Effector memory CD4-positive, alpha-beta T cell (primary cell): ENCODE data around the gene TNFRSF12A.
A peak's percentile ranks its signal among the peaks of the same experiment; 100 is the strongest.

Experiments
- DNase-seq, 3 donors: peaks; one replicate each; pipeline ENCODE4 v3.0.0-alpha.2; 2020
- H3K27ac ChIP-seq: 2 replicates; pipeline ENCODE4 v1.7.0; 2013; ENCODE audit warnings: mild to moderate bottlenecking, low read length, moderate library complexity; ENCODE audit not compliant: insufficient read depth, poor library complexity, severe bottlenecking
- H3K27me3 ChIP-seq: replicated peaks from 2 replicates; pipeline ENCODE4 v1.7.0; 2013; ENCODE audit warnings: mild to moderate bottlenecking, low read length; ENCODE audit not compliant: insufficient read depth, control insufficient read depth, poor library complexity, severe bottlenecking
- H3K36me3 ChIP-seq: 2 replicates; pipeline ENCODE4 v1.7.0; 2013; ENCODE audit warnings: mild to moderate bottlenecking, low read length, moderate library complexity; ENCODE audit not compliant: control insufficient read depth, insufficient read depth
- H3K4me1 ChIP-seq: 2 replicates; pipeline ENCODE4 v1.7.0; 2013; ENCODE audit warnings: low read length, mild to moderate bottlenecking; ENCODE audit not compliant: control insufficient read depth, insufficient read depth, poor library complexity, severe bottlenecking
- H3K4me3 ChIP-seq: 2 replicates; pipeline ENCODE4 v1.7.0; 2013; ENCODE audit warnings: low read length, low read depth, mild to moderate bottlenecking; ENCODE audit not compliant: insufficient read depth, poor library complexity, severe bottlenecking
- H3K9me3 ChIP-seq: 2 replicates; pipeline ENCODE4 v1.7.0; 2013; ENCODE audit warnings: mild to moderate bottlenecking, low read length, moderate library complexity; ENCODE audit not compliant: control insufficient read depth

TNFRSF12A gene

DNA sequence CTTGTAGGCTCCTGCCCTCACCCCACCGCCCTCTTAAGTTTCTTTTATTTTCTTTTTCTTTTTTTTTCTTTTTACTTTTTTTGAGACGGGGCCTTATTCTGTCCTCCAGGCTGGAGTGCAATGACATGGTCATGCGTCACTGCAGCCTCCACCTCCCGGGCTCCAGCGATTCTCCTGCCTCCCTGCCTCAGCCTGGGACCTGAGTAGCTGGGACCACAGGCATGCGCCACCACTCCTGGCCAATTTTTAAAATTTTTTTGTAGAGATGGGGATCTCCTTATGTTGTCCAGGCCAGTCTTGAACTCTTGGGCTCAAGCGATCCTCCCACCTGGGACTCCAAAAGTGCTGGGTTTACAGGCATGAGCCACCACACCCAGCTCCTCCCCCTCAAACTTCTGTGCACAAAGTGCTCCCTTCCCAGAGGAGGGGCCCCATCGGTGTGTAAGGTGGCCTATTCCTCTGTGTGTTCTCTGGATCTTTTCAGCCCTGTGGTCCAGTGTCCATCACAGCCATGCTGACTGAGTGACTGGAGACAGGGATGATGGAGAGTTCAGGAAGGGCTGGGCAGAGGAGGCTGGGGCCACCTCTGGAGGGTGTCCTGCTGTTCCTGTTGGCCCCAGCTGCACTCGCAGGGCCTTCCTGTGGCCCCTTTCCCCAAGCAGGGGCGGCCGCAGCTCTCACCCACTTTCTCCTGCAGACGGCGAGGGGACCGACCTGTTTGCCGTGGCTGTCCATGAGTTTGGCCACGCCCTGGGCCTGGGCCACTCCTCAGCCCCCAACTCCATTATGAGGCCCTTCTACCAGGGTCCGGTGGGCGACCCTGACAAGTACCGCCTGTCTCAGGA, 36.4 kb downstream of the TNFRSF12A start:
- H3K4me1 ChIP-seq = peaks cover 41% of the 10 kb centered on the region
- peak overlapping the region; percentile 11 for H3K27ac ChIP-seq
- H3K4me3 ChIP-seq = no peak overlapping the region
- no peaks in the 10 kb centered on the region for H3K36me3 ChIP-seq
- DNase-seq = no peak
- H3K27me3 ChIP-seq = no peaks in the 10 kb centered on the region
- no peaks in the 10 kb centered on the region for H3K9me3 ChIP-seq

DNA sequence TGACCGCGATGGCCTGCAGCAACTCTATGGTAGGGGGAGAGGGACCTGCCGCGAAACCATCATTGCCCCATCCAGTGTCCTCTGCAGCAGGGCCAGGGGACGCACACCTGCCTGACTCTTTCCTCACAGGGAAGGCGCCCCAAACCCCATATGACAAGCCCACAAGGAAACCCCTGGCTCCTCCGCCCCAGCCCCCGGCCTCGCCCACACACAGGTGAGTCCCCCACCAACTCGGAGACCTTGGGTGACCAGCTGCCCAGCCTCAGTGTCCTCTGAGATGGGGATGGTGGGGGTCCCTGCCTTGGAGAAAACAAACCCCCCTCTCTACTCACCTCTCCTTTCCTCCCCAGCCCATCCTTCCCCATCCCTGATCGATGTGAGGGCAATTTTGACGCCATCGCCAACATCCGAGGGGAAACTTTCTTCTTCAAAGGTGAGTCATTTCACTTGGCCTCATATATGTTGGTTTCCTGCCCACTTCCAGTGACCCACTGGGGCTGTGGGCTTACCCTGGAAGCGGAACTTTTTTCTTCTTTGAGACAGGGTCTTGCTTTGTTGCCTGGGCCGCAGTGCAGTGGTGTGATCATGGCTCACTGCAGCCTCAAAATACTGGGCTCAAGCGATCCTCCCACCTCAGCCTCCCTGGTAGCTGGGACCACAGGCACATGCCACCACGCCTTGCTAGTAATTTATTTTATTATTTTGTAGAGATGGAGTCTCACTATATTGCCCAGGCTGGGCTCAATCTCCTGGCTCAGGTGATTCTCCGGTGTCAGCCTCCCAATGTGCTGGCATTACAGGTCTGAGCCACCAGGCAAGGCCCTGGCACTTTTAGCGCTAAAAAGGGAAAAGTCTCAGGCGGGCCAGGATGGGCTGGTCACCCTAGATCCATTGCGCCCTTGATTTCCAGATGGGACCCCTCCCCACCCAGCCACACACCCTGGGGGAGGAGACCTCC, 37.3 kb downstream of the TNFRSF12A start:
- DNase-seq = no peak
- H3K27me3 ChIP-seq = no peaks in the 10 kb centered on the region
- peaks cover 41% of the 10 kb centered on the region for H3K4me1 ChIP-seq
- peak overlapping the region; percentile 88 for H3K27ac ChIP-seq
- no peaks in the 10 kb centered on the region for H3K36me3 ChIP-seq
- peak overlapping the region; percentile 94 for H3K4me3 ChIP-seq
- no peaks in the 10 kb centered on the region for H3K9me3 ChIP-seq

DNA sequence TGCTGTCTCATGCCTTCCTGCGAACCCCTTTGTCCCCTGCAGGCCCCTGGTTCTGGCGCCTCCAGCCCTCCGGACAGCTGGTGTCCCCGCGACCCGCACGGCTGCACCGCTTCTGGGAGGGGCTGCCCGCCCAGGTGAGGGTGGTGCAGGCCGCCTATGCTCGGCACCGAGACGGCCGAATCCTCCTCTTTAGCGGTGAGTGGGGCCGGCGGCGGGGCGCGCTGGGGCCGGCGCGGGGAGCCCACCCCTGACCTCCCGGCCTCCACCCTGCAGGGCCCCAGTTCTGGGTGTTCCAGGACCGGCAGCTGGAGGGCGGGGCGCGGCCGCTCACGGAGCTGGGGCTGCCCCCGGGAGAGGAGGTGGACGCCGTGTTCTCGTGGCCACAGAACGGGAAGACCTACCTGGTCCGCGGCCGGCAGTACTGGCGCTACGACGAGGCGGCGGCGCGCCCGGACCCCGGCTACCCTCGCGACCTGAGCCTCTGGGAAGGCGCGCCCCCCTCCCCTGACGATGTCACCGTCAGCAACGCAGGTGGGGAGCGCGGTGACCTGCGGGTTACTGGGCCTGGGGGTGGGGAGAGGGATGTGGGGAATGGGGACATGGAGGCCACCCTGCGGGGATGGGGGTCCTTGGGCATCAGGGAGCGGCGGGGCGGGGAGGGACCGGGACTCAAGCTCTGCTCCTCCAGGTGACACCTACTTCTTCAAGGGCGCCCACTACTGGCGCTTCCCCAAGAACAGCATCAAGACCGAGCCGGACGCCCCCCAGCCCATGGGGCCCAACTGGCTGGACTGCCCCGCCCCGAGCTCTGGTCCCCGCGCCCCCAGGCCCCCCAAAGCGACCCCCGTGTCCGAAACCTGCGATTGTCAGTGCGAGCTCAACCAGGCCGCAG, 38.2 kb downstream of the TNFRSF12A start:
- peaks cover 41% of the 10 kb centered on the region for H3K4me1 ChIP-seq
- peak in 1 of 3 donors; percentile 32 for DNase-seq
- H3K9me3 ChIP-seq = no peaks in the 10 kb centered on the region
- no peaks in the 10 kb centered on the region for H3K36me3 ChIP-seq
- peak overlapping the region; percentile 88 for H3K27ac ChIP-seq
- H3K27me3 ChIP-seq = no peaks in the 10 kb centered on the region
- H3K4me3 ChIP-seq = peak overlapping the region; percentile 94

DNA sequence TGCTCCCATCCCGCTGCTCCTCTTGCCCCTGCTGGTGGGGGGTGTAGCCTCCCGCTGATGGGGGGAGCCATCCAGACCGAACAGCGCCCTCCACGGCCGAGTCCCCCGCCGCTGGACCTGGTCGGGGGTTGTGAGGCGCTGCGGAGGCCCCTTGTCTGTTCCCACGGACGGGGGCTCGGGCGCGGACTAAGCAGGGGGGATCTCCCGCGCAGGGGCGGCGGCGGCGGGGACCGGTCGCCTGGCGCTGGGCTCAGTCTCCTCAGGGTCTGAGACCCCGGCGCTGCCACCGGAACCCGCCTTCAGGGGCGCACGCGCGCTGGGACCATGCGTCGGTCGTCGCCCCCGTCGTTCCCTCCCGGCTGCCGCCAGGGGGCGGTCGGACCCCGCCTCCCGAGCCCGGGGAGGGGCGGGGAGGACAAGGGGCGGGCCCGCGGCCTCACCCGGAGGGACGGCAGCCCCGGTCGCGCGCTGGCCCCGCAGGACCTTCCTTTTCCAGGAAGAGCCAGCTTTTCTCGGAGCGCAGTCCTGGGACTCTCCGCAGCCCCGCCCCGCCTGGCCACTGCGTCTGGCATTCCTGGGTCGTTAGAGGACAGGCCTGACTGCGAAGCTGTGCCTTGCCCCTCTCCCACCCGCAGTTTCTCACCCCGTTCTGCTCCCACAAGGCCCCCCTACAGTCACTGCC, 39.0 kb downstream of the TNFRSF12A start:
- Histone ChIP-seq H3K4me1 (peaks cover 41% of the 10 kb centered on the region), H3K27me3 (no peaks in the 10 kb centered on the region)

DNA sequence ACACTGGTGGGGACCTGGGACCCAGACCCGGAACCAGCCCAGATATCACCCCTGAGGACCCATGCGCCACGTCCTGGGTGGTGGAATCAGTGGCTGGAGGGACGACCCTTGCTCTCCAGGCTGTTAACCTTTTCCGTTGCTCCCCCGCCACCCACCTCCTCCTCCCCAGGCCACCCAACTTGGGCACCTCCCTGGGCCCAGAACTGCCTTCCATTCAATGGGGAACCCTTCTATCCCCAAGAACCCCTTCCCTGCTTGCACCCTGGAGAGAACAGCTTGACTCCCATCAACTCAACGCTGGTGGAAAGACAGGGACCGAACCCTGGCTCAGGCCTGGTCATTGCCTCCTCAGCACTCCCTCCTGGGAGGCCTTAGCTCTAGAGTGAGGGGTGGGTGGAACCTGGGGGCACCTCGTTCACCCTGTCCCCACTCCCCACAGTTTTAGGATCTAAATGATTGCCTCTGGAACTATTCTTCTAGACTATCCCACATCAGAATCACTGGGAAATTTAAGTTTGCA, 39.6 kb downstream of the TNFRSF12A start:
- peaks cover 43% of the 10 kb centered on the region for H3K4me1 ChIP-seq

More for the DNA sequence above, 39.0 kb downstream of the TNFRSF12A start:
- Histone ChIP-seq H3K9me3 (no peaks in the 10 kb centered on the region), H3K27ac (peak overlapping the region; percentile 88), H3K4me3 (peak overlapping the region; percentile 94), H3K36me3 (no peaks in the 10 kb centered on the region)
- peak; percentile 75 to 82 (median 76) for DNase-seq

DNA sequence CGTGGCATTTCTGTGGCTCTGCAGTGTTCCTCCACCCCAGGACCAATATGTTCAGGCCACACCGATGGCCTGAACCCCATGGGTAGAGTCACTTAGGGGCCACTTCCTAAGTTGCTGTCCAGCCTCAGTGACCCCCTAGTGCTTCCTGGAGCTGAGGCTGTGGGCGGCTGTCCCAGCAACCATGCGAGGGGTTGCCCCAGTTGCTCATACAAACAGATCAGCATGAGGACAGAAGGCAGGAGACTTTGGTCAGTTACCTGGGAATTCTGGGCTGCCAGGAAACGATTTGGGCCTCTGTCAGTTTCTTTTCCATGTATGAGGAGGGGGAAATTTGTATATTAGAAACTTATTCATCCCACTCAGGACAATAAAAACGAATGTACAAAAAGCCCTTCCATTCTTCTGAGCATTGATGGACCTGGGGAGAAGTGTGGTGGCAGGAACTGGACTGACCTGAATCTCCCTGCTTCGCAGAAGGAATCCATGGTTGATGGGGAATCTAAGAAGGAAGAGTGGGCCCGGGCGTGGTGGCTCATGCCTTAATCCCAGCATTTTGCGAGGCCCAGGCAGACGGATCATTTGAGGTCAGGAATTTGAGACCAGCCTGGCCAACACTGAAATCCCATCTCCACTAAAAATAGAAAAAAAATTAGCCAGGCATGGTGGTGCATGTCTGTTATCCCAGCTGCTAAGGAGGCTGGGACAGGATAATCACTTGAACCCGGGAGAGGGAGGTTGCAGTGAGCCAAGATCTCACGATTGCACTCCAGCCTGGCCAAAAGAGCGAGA, 40.4 kb downstream of the TNFRSF12A start:
- H3K27me3 ChIP-seq = no peaks in the 10 kb centered on the region
- no peak for DNase-seq
- H3K27ac ChIP-seq = no peak overlapping the region
- H3K4me3 ChIP-seq = no peak overlapping the region
- no peaks in the 10 kb centered on the region for H3K36me3 ChIP-seq
- no peaks in the 10 kb centered on the region for H3K9me3 ChIP-seq
- peaks cover 37% of the 10 kb centered on the region for H3K4me1 ChIP-seq

More for the DNA sequence above, 39.6 kb downstream of the TNFRSF12A start:
- H3K9me3 ChIP-seq = no peaks in the 10 kb centered on the region
- H3K27ac ChIP-seq = peak overlapping the region; percentile 88
- H3K27me3 ChIP-seq = no peaks in the 10 kb centered on the region
- H3K36me3 ChIP-seq = no peaks in the 10 kb centered on the region
- DNase-seq = no peak
- H3K4me3 ChIP-seq = peak overlapping the region; percentile 94

DNA sequence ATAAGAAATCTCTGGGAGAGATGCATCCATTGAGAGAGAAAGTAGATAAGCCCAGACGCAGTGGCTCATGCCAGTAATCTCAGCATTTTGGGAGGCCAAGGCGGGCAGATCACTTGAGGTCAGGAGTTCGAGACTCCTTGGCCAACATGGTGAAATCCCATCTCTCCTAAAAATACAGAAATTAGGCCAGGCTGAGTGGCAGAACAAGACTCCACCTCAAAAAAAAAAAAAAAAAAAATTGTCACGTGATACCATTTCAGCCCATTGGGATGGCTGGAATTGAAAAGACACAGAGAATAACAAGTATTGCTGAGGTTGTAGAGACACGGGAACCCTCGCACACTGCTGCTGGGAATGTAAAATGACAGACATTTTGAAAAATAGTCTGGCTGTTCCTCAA, 42.4 kb downstream of the TNFRSF12A start:
- H3K9me3 ChIP-seq = no peaks in the 10 kb centered on the region
- H3K4me1 ChIP-seq = peaks cover 26% of the 10 kb centered on the region
- H3K27ac ChIP-seq = no peak overlapping the region
- H3K27me3 ChIP-seq = no peaks in the 10 kb centered on the region
- H3K36me3 ChIP-seq = no peaks in the 10 kb centered on the region
- DNase-seq = no peak
- no peak overlapping the region for H3K4me3 ChIP-seq

DNA sequence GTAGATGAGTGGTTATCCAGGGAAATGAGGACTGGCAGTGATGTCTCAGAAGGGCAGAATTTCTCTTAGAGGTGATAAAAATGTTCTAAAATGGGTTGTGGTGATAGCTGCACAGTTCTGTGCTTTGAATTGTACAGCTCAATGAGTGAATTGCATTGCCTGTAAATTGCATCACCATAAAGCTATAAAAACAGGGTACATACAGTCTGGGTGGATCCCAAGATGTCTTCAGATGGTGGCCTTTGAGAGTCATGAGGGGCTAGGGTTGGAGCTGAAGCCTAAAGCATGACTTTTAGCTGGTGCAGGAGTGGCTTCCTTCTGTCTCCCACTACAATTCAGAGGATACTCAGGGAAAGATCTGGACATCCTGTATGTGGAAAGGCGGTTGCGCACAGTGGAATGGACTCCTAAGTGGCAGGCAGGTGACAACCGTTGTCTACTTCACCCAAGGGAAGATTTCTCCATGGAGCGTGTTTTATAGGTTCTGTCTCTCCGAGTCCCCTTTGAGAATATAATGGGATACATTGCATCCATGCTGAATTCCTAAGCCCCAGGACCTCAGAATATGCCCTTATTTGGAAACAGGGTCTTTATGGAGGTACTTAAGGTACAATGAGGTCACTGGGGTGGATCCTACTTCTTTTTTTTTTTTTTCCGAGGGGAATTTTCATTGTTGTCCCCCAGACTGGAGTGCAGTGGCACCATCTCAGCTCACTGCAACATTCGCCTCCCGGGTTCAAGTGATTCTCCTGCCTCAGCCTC, 43.6 kb downstream of the TNFRSF12A start:
- Histone ChIP-seq H3K36me3 (peaks cover 10% of the 10 kb centered on the region), H3K27me3 (no peaks in the 10 kb centered on the region), H3K4me1 (peaks cover 28% of the 10 kb centered on the region), H3K4me3 (no peak overlapping the region), H3K27ac (peak overlapping the region; percentile 97), H3K9me3 (no peaks in the 10 kb centered on the region)
- no peak for DNase-seq
